Smooth muscle cell (in vitro differentiated cells): ENCODE measurements around the gene NPHP1. TPM values are rescaled to one million over a fixed set of nuclear protein-coding genes. Genes with fewer than 3 reads are reported as not detected.
"Not testable (repeated sequence)": the region's sequence is repeated elsewhere in the genome, so short reads cannot be mapped to it uniquely, and the experiment has no call there.

Source experiments
- DNase-seq: peaks from one replicate; lab custom pipeline; 2025; ENCODE audit not compliant: unreplicated experiment; lab: John Stamatoyannopoulos, UW
- H2AFZ ChIP-seq: fragments of 200-600 bp; sonication (generic); 2 replicates; pipeline ENCODE4 v1.6.0; 2016; ENCODE audit warnings: antibody characterized with exemption, low read depth, mild to moderate bottlenecking
- H3F3A ChIP-seq: fragments of 200-600 bp; sonication (generic); 2 replicates; pipeline ENCODE4 v1.6.0; 2017; ENCODE audit warnings: antibody characterized with exemption, low read depth
- H3K27ac ChIP-seq: fragments of 200-600 bp; sonication (generic); 2 replicates; pipeline ENCODE4 v1.5.1; 2016; ENCODE audit warnings: low read depth, mild to moderate bottlenecking
- H3K27me3 ChIP-seq: fragments of 200-600 bp; sonication (generic); 2 replicates; pipeline ENCODE4 v1.6.1; 2016; ENCODE audit warnings: low read depth, mild to moderate bottlenecking
- H3K36me3 ChIP-seq: fragments of 200-600 bp; sonication (generic); 2 replicates; pipeline ENCODE4 v1.5.1; 2016; ENCODE audit warnings: low read depth
- H3K4me1 ChIP-seq: fragments of 200-600 bp; sonication (generic); 2 replicates; pipeline ENCODE4 v1.5.1; 2016; ENCODE audit warnings: low read depth
- H3K4me2 ChIP-seq: fragments of 200-600 bp; sonication (generic); 2 replicates; pipeline ENCODE4 v1.6.0; 2016; ENCODE audit warnings: mild to moderate bottlenecking
- H3K4me3 ChIP-seq: fragments of 200-600 bp; sonication (generic); 2 replicates; pipeline ENCODE4 v1.5.1; 2016; ENCODE audit warnings: mild to moderate bottlenecking
- H3K79me2 ChIP-seq: fragments of 200-600 bp; sonication (generic); 2 replicates; pipeline ENCODE4 v1.6.0; 2016; ENCODE audit warnings: low read depth, mild to moderate bottlenecking
- H3K9ac ChIP-seq: fragments of 200-600 bp; sonication (generic); 2 replicates; pipeline ENCODE4 v1.6.0; 2016; ENCODE audit warnings: low read depth
- H3K9me3 ChIP-seq: fragments of 200-600 bp; sonication (generic); replicated peaks from 2 replicates; pipeline ENCODE4 v1.5.1; 2016; ENCODE audit warnings: low read depth
- H4K20me1 ChIP-seq: fragments of 200-600 bp; sonication (generic); 2 replicates; pipeline ENCODE4 v1.6.0; 2016; ENCODE audit warnings: low read depth
- WGBS: methylation state at CpG from one replicate; pipeline ENCODE4 v1.1.7; 2016; ENCODE audit warnings: low lambda C conversion rate; 5-methylcytosine and 5-hydroxymethylcytosine counted together
- polyA plus RNA-seq: library from polyadenylated mRNA; unstranded; fragments of >200 nt; fragmentation: Nextera tagmentation; extraction: Ambion mirVana; gene quantifications from 2 replicates; pipeline ENCODE4 v1.2.1, GENCODE V29; 2016
- total RNA-seq: library from RNA; depleted of rRNA; stranded (reverse); fragments of >200 nt; gene quantifications from 2 replicates; pipeline ENCODE4 v1.2.3, GENCODE V29; 2014
- TF ChIP-seq, protein P1 (sequence below): fragments of 200-600 bp; sonication (generic); IDR thresholded peaks from 2 replicates; pipeline ENCODE4 v1.5.1; 2017; ENCODE audit warnings: borderline replicate concordance, mild to moderate bottlenecking, antibody characterized with exemption; ENCODE audit not compliant: insufficient read depth, poor library complexity, severe bottlenecking

Gene NPHP1
- total and polyA plus RNA-seq, 2 experiments from 2014 or later: 7.0 to 7.7 TPM

DNA sequence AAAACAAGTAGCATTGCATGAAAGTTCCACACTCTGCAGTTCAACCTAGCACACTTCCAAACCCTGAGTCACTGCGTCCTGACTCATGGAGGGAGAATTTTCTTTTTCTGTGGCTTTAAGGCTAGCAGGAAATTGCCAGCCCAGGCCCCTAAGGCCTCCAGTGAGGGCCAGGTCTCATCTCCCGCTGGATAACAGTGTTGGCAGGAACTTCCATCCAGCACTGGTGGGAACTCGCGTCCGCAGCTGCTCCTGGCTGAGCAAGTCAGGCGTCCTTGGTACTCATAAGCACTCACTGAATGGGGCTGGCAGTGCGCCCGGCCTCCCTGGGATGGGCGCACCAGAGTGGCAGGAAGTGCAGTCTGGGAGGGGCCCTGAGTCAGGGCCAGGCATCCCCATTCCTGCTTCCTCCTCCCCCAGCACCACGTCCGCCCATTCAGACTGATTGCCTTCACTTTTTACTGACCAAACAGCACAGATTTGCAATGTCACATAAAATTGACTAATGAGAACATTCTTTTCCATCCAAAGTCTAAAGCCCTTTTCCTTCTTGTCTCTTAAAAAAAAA is 103.5 kb downstream of the NPHP1 start:
- peaks cover 8% of the 10 kb centered on the region for H3F3A ChIP-seq
- H3K4me3 ChIP-seq: no peak overlapping the region

DNA sequence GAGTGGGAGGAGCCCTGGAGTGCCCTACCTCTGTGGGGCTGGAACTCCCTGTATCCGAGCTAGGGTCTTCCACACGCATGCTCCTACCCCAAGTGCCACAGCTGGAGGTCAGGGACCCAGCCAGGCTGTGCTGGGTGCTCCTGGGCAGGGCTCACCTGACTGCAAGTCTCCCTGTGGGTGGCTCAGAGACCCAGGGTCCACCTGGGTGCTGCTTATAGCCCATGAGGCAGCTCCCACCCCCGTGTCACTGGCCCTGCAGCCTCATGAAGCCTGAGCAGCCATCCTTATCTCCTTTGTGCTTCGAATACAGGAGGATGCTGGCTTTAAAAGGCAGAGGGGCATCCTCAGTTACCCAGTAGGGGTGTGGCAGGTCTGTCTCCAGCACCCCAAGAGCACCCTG is 103.9 kb downstream of the NPHP1 start:
- H3F3A ChIP-seq, H3K9me3 ChIP-seq, H3K4me3 ChIP-seq, H3K36me3 ChIP-seq, H2AFZ ChIP-seq, H3K9ac ChIP-seq, H3K27me3 ChIP-seq, H3K4me1 ChIP-seq, H3K79me2 ChIP-seq, H4K20me1 ChIP-seq, DNase-seq: not testable (repeated sequence)
- 89% methylated on average over 4 of the region's 4 CpGs for WGBS
- peak overlapping the region; percentile 60 for H3K4me2 ChIP-seq
- peak overlapping the region; percentile 98 for H3K27ac ChIP-seq

More for the DNA sequence above, 103.5 kb downstream of the NPHP1 start:
- peak overlapping the region; percentile 79 for H3K4me2 ChIP-seq
- no peaks in the 10 kb centered on the region for H3K79me2 ChIP-seq
- H4K20me1 ChIP-seq: no peaks in the 10 kb centered on the region
- H2AFZ ChIP-seq: peak overlapping the region; percentile 38
- H3K9me3 ChIP-seq: no peaks in the 10 kb centered on the region
- no peaks in the 10 kb centered on the region for H3K36me3 ChIP-seq
- DNase-seq: peak; percentile 68
- no peaks in the 10 kb centered on the region for H3K4me1 ChIP-seq
- H3K9ac ChIP-seq: peak overlapping the region; percentile 86
- TF ChIP-seq, protein P1, sequence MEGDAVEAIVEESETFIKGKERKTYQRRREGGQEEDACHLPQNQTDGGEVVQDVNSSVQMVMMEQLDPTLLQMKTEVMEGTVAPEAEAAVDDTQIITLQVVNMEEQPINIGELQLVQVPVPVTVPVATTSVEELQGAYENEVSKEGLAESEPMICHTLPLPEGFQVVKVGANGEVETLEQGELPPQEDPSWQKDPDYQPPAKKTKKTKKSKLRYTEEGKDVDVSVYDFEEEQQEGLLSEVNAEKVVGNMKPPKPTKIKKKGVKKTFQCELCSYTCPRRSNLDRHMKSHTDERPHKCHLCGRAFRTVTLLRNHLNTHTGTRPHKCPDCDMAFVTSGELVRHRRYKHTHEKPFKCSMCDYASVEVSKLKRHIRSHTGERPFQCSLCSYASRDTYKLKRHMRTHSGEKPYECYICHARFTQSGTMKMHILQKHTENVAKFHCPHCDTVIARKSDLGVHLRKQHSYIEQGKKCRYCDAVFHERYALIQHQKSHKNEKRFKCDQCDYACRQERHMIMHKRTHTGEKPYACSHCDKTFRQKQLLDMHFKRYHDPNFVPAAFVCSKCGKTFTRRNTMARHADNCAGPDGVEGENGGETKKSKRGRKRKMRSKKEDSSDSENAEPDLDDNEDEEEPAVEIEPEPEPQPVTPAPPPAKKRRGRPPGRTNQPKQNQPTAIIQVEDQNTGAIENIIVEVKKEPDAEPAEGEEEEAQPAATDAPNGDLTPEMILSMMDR: no peak
- WGBS: 1% methylated on average over 11 of the region's 11 CpGs
- H3K27ac ChIP-seq: peak overlapping the region; percentile 98
- H3K27me3 ChIP-seq: no peaks in the 10 kb centered on the region

DNA sequence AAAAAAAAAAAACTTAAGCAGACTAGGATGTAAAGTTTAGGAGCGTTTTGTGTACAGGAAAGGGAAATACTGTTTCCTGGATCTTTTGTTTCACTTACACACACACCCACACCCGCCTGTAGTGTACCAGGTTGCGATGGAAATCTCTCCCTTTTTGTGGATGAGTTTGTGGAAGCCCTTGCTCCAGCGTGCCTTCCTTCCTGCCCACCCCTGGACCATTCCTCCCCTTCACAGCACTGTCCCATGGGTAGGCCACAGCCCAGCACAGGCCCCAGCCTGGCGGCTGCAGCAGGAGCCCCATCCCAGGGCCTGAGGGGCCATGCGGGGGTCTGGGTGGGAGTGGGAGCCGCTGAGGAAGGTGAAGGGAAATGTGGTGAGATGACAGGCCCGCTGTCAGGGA is 104.3 kb downstream of the NPHP1 start:
- Histone ChIP-seq H3K4me2 (no peak overlapping the region), H3K79me2 (no peaks in the 10 kb centered on the region), H3K9ac (no peak overlapping the region), H3K36me3 (no peaks in the 10 kb centered on the region), H3K4me1 (no peaks in the 10 kb centered on the region), H4K20me1 (no peaks in the 10 kb centered on the region), H3K4me3 (no peak overlapping the region), H3K9me3 (no peaks in the 10 kb centered on the region), H3K27ac (peak overlapping the region; percentile 98), H2AFZ (no peak overlapping the region), H3F3A (peaks cover 8% of the 10 kb centered on the region), H3K27me3 (no peaks in the 10 kb centered on the region)
- no peak for DNase-seq
- 88% methylated on average over 8 of the region's 8 CpGs for WGBS
- TF ChIP-seq, protein P1: no peak

- no peak for DNase-seq
- WGBS: 78% methylated on average over 10 of the region's 10 CpGs
- no peaks in the 10 kb centered on the region for H3K36me3 ChIP-seq
Observed at GRCh38 chr2:110099471-110100225, 105.2 kb downstream of the NPHP1 start.

More at GRCh38 chr2:110099471-110100225, 105.2 kb downstream of the NPHP1 start:
- H2AFZ ChIP-seq: no peak overlapping the region
- no peak overlapping the region for H3K9ac ChIP-seq
- TF ChIP-seq, protein P1: no peak
- H3K9me3 ChIP-seq: no peaks in the 10 kb centered on the region
- H4K20me1 ChIP-seq: no peaks in the 10 kb centered on the region
- no peaks in the 10 kb centered on the region for H3K4me1 ChIP-seq
- no peak overlapping the region for H3K4me3 ChIP-seq
- H3K4me2 ChIP-seq: no peak overlapping the region
- no peaks in the 10 kb centered on the region for H3K79me2 ChIP-seq
- H3F3A ChIP-seq: peaks cover 8% of the 10 kb centered on the region
- H3K27ac ChIP-seq: peak overlapping the region; percentile 98
- no peaks in the 10 kb centered on the region for H3K27me3 ChIP-seq
